ENCODE measurements around the gene HHIPL1.
"Not testable (repeated sequence)": the region's sequence is repeated elsewhere in the genome, so short reads cannot be mapped to it uniquely, and the experiment has no call there.

Gene HHIPL1

DNA sequence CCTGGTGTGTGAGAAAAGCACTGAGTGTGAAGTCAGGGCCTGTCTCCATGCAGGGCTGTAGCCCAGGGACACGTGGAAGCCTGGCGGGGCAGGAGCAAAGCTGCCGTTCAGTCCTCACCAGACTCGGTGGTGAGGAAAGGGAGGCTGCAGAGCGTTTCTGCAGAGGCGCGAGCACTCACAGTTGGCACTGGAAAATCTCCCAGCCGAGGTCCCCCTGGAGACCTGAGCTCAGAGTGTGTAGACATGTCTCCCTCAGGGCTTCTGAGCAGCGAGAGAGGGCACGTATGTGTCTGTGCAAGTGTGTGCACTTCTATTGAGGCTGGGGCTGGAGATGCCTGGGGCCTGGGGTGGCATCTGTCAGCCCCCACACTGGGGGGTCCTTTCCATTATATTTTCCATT lies 11.0 kb upstream of the HHIPL1 start:
- no peak overlapping the region for H3K4me3 ChIP-seq (ENCODE audit: low read depth, low read length)
- TF ChIP-seq, protein P1, sequence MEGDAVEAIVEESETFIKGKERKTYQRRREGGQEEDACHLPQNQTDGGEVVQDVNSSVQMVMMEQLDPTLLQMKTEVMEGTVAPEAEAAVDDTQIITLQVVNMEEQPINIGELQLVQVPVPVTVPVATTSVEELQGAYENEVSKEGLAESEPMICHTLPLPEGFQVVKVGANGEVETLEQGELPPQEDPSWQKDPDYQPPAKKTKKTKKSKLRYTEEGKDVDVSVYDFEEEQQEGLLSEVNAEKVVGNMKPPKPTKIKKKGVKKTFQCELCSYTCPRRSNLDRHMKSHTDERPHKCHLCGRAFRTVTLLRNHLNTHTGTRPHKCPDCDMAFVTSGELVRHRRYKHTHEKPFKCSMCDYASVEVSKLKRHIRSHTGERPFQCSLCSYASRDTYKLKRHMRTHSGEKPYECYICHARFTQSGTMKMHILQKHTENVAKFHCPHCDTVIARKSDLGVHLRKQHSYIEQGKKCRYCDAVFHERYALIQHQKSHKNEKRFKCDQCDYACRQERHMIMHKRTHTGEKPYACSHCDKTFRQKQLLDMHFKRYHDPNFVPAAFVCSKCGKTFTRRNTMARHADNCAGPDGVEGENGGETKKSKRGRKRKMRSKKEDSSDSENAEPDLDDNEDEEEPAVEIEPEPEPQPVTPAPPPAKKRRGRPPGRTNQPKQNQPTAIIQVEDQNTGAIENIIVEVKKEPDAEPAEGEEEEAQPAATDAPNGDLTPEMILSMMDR (IDR thresholded peaks at IDR 0.05; ENCODE audit: insufficient read depth, low read depth, low read length, missing control alignments): no peak
- no peak for DNase-seq (ENCODE audit: low read depth)

DNA sequence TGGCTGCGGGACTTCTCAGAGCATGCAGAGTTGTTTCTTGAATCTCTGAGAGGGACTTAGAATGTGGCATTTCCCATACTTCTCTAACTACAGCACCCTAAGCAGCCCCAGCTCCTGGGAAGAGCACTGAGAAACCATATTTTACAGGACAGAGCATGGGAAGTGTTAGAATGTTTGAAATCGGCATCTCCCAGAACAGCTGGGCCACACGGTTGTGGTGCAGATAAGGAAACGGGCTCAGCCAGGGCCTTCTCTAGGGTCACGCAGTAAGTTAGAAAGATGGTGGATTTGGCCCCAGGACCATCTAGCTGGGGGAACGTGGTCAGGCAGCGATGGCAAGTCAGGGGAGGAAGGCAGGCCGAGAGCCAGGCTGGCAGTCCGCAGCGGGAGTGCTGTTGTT lies 10.5 kb upstream of the HHIPL1 start:
- TF ChIP-seq, protein P1 (IDR thresholded peaks at IDR 0.05; ENCODE audit: insufficient read depth, low read depth, low read length, missing control alignments): no peak
- no peak for DNase-seq (ENCODE audit: low read depth)
- H3K4me3 ChIP-seq (ENCODE audit: low read depth, low read length): no peak overlapping the region

DNA sequence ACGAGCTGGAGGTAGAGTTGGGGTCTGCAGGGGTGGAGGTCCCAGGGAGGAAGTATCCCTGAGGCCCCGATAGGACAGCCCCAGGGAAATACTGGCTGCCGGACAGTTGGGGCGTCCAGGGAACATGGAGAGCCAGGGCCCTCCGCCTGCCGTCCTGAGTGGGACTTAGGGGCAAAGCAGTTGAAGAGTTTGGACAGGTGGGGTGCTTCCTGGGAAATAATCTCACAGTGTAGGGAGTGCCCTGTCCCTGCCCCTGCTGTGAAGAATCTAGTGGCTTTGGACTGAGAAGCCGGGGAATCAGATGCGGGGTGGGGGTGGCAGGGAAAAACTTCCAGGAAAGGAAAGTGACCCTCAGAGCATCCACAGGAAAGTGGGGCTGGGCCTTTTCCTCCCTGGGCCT lies 9.8 kb upstream of the HHIPL1 start:
- no peak overlapping the region for H3K4me3 ChIP-seq (ENCODE audit: low read depth, low read length)
- DNase-seq (ENCODE audit: low read depth): no peak
- TF ChIP-seq, protein P1 (IDR thresholded peaks at IDR 0.05; ENCODE audit: insufficient read depth, low read depth, low read length, missing control alignments): no peak

DNA sequence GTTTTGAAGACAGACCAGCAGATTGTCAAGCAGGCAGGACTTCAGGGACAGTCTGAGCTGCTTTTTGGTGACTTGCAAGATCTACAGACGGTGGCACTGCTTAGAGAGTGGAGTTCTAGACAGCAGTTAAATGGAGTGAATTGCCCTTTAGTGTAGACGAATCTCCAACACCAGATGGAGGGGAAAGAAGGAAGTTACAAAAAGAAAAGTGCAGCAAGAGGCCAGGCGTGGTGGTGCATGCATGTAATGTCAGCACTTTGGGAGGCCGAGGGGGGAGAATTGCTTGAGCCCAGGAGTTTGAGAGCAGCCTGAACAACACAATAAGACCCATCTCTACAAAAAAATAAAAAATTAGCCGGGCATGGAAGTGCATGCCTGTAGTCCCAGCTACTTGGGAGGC lies 8.4 kb upstream of the HHIPL1 start:
- TF ChIP-seq, protein P1 (IDR thresholded peaks at IDR 0.05; ENCODE audit: insufficient read depth, low read depth, low read length, missing control alignments): no peak

DNA sequence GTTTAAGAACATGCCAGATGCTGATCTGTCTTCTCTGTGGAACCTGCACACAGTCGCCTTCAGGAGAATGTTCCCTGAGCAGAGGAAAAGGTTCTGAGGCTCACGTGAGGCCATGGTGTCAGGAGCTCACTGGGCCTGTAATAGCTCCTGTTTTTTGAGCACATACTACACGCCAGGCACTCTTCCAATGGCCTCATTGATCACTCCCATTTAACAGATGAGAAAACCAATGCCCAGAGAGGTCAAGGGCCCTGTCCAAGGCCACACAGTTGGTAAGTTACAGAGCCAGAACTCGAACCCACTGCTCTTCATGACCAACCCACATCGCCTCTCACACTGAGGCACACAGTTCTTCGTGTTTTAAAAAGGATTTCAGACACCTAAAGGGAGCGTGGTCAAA lies 7.3 kb upstream of the HHIPL1 start:
- H3K4me3 ChIP-seq (ENCODE audit: low read depth, low read length): no peak overlapping the region
- TF ChIP-seq, protein P1 (IDR thresholded peaks at IDR 0.05; ENCODE audit: insufficient read depth, low read depth, low read length, missing control alignments): no peak
- no peak for DNase-seq (ENCODE audit: low read depth)

More for the DNA sequence above, 8.4 kb upstream of the HHIPL1 start:
- no peak for DNase-seq (ENCODE audit: low read depth)
- no peak overlapping the region for H3K4me3 ChIP-seq (ENCODE audit: low read depth, low read length)

DNA sequence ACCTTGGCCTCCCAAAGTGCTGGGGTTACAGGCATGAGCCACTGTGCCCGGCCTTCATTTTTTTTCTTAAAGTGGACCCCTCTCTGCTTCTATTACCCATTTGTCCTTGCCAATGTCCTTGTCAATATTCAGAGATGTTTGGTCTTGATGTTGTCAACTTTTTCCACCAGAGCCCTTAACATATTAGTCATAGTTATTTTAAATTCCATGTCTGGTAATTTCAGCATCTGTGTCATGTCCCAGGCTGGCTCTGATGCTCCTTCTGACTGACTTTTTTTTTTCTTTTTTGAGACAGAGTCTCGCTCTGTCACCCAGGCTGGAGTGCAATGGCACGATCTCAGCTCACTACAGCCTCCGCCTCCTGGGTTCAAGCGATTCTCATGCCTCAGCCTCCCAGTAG lies 2.2 kb upstream of the HHIPL1 start:
- not testable (repeated sequence) for DNase-seq (ENCODE audit: low read depth); H3K4me3 ChIP-seq (ENCODE audit: low read depth, low read length)

DNA sequence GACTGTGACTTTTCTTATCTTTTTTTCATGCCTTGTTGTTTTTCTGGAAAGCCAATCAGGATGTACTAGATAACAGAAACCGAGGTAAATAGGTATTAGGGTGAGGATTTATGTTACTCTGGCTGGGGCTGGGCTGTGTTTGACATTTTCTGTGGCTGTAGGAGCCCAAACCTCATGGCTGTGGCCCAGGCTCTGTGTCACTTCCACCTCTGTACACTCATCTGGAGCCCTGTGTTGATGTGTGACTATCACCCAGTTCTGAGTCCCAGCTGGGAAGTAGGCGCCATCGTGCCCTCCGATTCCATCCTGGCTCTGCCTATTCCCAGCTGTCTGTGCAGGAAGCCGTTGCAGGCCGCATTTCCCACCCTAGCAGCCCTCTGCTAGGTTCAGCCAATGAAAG lies 1.6 kb upstream of the HHIPL1 start:
- no peak for DNase-seq (ENCODE audit: low read depth)
- no peak overlapping the region for H3K4me3 ChIP-seq (ENCODE audit: low read depth, low read length)
- TF ChIP-seq, protein P1 (IDR thresholded peaks at IDR 0.05; ENCODE audit: insufficient read depth, low read depth, low read length, missing control alignments): no peak

Measured in GM12865 (cell line).